AG09319 (cell line): Measurements from ENCODE around the gene CNTNAP2.

Source experiments
- DNase-seq: peaks from one replicate; pipeline ENCODE4 v3.0.0-alpha.2; 2010; ENCODE audit warnings: low read depth; ENCODE audit errors: extremely low read depth
- CTCF ChIP-seq: IDR thresholded peaks from 2 replicates; pipeline ENCODE4 v1.5.1; 2011; ENCODE audit warnings: low read depth, mild to moderate bottlenecking, inconsistent platforms, low read length, moderate library complexity

Gene CNTNAP2

GRCh38 chr7:146548816-146549215, 432.2 kb downstream of the CNTNAP2 start:
- TF ChIP-seq CTCF: no peak
- DNase-seq: no peak

GRCh38 chr7:146554556-146554955, 438.0 kb downstream of the CNTNAP2 start:
- no peak for DNase-seq

GRCh38 chr7:146557971-146558469, 441.4 kb downstream of the CNTNAP2 start:
- no peak for DNase-seq
- no peak for TF ChIP-seq CTCF

More at GRCh38 chr7:146554556-146554955, 438.0 kb downstream of the CNTNAP2 start:
- TF ChIP-seq CTCF: no peak

GRCh38 chr7:146565872-146566271, 449.3 kb downstream of the CNTNAP2 start:
- TF ChIP-seq CTCF: no peak
- no peak for DNase-seq

GRCh38 chr7:146575903-146576302, 459.3 kb downstream of the CNTNAP2 start:
- TF ChIP-seq CTCF: no peak
- DNase-seq: no peak

- no peak for TF ChIP-seq CTCF
- no peak for DNase-seq
These were observed 475.4 kb downstream of the CNTNAP2 start for GRCh38 chr7:146591976-146592375.

GRCh38 chr7:146606628-146607027, 490.0 kb downstream of the CNTNAP2 start:
- TF ChIP-seq CTCF: no peak
- no peak for DNase-seq
